GM19468 (cell line): Measurements from ENCODE around the gene ADAMTS17.
"Not testable (repeated sequence)": the region's sequence is repeated elsewhere in the genome, so short reads cannot be mapped to it uniquely, and the experiment has no call there.

Experiments
- ATAC-seq: cut with Tn5 transposase; IDR thresholded peaks from one replicate; pipeline ENCODE4 v1.9.1; 2021; ENCODE audit warnings: mild to moderate bottlenecking, moderate library complexity, moderate number of reproducible peaks; ENCODE audit not compliant: unreplicated experiment; ENCODE audit errors: extremely low read depth

ADAMTS17 gene

GRCh38 chr15:100339999-100340398 is 1.8 kb downstream of the ADAMTS17 start:
- ATAC-seq = no peak

GRCh38 chr15:100339451-100339850 is 2.3 kb downstream of the ADAMTS17 start:
- ATAC-seq = not testable (repeated sequence)

DNA sequence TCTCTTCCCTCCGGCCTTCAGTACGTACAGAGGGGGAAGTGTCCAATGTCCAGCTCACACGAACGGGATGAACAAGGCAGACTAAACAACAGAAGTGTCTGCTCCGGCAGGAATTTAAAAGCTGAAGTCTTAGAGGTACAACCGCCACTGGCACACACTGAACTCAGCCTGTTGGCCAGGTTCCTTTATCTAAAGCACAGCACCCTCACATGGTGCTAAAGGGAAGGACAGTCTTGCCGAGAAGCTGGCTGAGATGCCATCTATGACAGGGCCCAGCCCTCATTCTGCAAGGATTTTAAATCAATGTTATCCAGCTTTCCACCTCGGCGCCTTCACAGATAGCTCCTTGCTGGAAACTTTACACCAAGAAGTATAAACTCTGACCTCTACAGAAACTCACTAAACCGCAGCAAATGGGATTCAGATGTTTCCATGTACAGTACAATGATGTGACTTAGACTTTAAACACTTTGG is 2.8 kb downstream of the ADAMTS17 start:
- peak; percentile 22 for ATAC-seq

GRCh38 chr15:100338247-100338646 is 3.5 kb downstream of the ADAMTS17 start:
- ATAC-seq = no peak

DNA sequence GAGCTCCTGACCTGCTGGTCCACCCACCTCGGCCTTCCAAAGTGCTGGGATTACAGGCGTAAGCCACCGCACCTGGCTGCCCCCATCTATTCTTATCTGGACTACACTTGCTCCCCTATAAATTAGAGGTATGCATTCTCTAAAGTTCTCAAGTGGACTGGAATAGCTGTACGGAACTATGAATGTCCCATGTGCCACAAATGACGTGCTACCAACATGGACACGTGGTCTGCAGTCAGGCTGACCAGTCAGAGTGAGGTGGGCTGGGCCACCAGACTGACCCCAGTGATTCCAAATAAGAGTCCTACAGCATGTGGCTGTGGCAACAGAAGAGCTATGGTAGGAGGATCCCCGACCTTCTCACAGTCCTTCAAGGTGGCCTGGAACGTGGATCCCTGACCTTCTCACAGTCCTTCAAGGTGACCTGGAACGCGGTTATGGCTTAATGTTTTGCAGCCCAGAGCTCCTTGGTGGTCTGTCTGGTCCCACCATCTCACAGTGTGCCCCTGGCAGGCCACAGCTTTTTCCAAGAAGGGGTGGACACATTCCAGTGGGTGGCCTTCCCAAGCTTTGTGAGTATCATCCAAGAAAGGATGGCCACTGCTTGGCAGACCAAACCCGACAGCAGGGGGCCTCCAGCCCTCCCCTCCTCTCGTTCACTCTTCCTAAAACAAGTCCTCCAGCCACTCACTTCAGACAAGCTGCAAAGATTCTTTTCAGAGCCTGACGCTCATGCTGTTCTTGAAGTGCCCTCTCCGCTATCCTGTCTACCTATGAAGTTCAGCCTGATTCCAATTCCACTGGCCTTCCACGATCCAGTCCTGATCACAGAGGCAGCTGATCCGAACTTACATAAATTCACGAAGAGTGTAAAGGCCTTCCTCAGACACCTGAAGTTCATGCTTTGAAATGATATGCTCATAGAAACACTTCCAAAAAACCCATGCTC is 4.4 kb downstream of the ADAMTS17 start:
- ATAC-seq = no peak

DNA sequence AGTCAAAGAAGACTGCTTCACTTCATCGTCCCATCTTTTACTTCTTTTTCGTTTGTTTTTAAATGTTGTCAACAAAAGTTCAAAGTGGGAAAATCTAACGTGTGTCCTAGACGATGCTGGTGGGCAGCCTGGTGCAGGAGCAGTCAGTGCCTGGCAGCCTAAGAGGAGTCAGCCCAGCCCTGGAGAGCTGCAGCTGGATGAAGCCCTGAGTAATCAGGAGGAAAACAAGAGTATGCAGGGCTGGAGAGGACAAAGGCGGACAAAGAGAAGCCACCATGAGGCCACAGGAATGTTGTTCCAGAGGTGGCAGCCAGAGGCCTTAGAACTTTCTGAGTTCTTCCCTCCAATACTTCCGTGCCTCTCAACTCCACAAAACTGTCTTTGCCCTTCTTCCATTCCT is 5.7 kb downstream of the ADAMTS17 start:
- ATAC-seq = no peak

- no peak for ATAC-seq
Observed at GRCh38 chr15:100335335-100335999, 6.3 kb downstream of the ADAMTS17 start.

DNA sequence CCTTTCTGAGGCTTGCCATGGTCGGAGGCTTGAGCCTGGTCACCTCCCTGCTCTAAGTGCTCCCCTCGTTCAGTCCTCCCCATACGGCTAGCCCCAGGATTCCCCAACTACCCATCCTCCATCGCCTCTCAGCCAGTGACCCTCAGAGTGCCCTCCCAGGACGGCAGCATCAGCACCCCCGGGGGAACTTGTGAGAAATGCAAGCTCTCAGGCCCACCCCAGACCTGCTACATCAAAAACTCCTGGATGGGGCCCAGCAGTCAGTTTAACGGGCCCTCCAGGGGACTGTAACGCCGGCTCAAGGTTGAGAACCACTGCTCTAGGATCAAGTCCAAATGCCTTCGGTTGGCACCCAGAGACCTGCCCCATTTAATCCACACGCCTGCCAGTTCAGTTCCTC is 6.9 kb downstream of the ADAMTS17 start:
- ATAC-seq = no peak

GRCh38 chr15:100334456-100334855 is 7.3 kb downstream of the ADAMTS17 start:
- no peak for ATAC-seq

DNA sequence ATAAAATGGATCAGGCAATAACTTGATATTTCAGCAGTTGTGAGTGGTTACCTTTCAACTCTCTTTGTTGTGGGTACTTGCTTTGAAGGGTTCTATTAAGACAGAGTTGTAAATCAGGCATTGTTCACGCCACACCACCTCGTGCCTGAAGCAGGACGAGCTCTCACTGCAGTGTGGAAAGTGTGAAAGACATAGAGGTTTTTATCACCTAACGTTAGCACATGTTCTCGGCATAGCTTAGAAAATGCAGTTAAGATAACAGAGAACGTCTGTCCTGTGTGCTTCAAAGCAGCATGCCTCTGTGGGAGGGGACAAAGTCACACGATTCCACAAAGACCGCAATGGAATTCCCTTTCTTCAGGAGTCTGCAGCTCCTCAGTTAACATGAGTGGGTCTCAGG is 7.8 kb downstream of the ADAMTS17 start:
- ATAC-seq = no peak

DNA sequence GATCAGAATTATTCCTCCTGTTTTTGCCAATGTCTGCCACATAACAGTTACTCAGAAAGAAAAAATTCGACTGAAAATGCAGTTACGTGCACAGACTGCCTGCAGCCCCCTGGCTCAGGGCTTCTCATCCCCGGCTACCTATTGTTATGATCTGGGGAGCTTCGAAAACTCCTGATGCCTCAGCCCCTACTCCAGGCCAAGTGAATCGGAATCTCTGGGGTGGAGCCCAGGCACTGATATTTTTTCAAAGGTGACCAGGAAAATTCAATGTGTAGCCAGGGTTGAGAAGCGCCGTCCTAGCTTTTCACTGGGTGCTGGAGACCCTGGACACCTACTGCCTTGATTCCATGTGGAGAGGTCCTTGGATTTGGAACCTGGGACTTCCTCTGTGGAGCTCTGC is 8.5 kb downstream of the ADAMTS17 start:
- no peak for ATAC-seq

- ATAC-seq = no peak
Observed at GRCh38 chr15:100332721-100333120, 9.1 kb downstream of the ADAMTS17 start.

DNA sequence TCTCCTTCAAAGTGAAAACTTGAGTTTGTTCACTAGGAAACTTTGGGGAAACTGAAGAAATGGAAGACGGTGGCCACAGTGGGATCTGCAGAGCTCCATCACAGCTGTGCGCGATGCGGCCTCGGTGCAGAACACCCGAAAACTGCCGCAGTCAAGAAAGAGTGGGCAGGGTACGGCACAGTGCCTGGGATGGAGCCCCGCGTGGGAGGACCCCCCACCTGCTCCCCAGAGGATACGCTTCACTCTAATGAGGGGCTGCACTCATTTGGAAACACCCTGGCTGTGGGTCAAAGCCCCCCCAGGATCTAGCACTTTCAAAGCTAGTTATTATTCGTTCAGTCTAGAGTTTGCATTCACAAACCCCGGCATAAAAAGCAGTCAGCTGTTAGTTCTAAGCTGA is 9.5 kb downstream of the ADAMTS17 start:
- no peak for ATAC-seq

- no peak for ATAC-seq
Observed at GRCh38 chr15:100330629-100331215, 11.1 kb downstream of the ADAMTS17 start.

- ATAC-seq = no peak
Observed at GRCh38 chr15:100330221-100330620, 11.6 kb downstream of the ADAMTS17 start.

- ATAC-seq = no peak
Observed at GRCh38 chr15:100328796-100329195, 13.0 kb downstream of the ADAMTS17 start.

DNA sequence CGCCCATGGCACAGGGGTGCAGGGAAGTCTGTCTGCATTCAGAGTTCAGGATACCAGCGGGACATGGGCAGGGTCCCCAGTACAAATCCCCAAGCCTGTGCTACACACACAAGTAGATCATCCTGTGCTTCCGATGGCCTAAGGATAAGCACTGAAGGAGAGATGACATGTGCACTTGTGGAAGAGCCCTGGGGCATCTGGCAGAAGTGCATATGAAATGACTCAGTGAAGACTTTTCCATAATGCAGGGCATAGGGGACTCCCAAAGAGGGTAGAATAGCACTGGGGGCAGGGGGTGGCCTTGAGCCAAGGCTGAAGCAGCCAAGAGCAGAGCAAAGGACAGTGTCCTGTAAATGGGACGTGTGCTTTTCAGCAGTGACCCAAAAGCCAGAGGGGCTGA is 22.9 kb downstream of the ADAMTS17 start:
- no peak for ATAC-seq

DNA sequence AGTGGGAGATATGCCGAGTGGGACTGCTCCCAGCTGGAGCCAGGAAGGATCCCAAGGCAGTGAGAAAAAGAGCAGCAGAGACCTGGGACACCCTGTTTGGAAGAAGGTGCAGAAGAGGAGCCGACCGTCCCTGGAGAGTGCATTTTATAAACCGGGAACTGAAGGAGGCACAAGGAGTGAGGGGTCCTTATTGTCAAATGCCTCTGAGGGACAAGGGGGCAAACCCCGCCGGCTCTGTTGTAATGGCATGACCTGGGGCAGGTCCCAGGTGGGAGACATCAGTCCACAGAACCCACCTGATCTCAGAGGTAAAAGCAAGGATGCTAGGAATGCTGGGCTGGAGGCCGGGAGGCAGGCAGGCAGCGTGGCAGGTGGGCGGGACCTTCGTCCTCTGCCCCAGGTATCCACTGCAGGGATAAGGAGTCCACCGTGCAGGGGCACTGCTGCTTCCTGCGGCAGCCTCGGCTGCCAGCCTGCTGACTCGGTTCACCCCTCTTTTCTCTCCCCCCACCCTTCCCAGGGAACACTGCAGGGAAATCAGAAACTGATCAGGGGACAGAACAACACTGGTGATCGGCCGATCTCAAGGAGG is 26.9 kb downstream of the ADAMTS17 start:
- no peak for ATAC-seq

- ATAC-seq = no peak
Observed at GRCh38 chr15:100311833-100312476, 29.8 kb downstream of the ADAMTS17 start.

DNA sequence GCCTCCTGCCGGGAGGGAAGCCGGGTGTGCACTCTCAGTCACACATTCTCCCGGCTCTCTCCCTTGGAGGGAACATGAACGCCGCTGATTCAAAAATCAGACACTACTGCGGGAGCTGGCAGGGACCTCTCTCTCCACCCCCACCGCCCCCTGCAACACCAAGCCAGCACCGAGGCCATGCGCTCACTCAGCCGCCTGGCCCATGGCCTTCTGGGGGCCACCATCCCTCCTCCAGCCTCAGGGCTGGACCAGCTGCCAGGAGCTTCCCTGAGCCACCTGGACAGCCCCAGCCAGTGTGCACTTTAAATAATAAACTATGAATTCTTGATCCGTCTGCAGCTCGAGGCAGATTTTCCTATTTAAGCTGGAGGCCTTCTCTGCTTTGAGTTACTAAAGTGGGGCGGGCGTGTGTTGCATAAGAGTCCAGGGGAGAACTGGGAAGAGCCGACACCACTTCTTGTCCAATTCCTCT is 30.6 kb downstream of the ADAMTS17 start:
- no peak for ATAC-seq
